ENCODE measurements around the gene DCD. TPM values are rescaled to one million over a fixed set of nuclear protein-coding genes. Genes with fewer than 3 reads are reported as not detected.
"Not testable (repeated sequence)": the region's sequence is repeated elsewhere in the genome, so short reads cannot be mapped to it uniquely, and the experiment has no call there.

The DCD gene, protein sequence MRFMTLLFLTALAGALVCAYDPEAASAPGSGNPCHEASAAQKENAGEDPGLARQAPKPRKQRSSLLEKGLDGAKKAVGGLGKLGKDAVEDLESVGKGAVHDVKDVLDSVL
- not detected for total RNA-seq

DNA sequence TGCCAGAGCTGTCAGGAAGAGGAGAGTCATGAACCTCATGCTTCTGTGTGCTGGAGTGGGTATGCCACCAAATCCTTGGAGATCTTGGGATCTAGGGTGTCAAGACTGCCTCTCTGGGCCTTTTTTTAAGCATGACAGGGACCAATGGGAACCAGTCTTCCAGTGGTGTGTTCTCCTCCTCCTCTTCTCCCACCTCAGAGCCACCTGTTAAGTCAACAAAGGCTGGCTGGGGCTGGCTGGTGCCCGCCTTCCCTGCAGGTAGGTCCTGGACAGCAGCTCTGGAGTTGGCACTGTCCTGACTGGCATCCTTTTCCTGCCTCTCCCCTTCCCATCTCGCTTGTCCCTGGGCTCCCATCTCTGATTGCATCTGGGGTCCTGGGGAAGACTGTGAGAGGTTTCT is at the start of gene DCD:
DCD (minus strand) TSS at position 101 of the 400 bp plus-strand sequence; CDS start at position 39, 62 bp downstream.
- ATAC-seq, result no peak
- H3K27me3 Mint-ChIP-seq (ENCODE audit: low read depth), result peaks cover 38% of the 10 kb centered on the region
- no peaks in the 10 kb centered on the region for H3K9me3 Mint-ChIP-seq
- DNase-seq, result no peak
- no peak within 1 kb of the TSS for H3K4me3 Mint-ChIP-seq
- no peaks in the 10 kb centered on the region for H3K4me1 Mint-ChIP-seq (ENCODE audit: low read depth)
- H3K36me3 Mint-ChIP-seq (ENCODE audit: insufficient read depth), result no peaks in the 10 kb centered on the region

DNA sequence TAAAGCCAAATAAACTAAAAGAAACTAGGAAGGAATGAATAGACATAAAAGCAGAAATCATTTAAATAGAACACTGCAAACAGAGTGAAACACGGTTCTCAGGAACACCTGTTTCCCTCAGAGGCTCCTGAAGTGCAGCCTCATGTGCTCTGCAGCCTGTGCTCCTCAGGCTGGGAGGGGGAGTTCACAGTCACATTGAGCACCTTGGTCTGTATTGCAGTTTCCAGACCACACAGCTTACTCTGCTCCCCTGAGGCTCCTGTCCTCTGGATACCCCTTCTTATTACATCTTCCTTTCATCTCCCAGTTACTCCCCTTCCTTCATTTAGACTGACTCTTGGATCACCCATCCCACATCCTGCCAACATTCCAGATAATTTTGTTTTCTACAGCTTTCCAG is 49.7 kb upstream of the DCD start:
- Mint-ChIP-seq H3K27me3 (ENCODE audit: low read depth) (peaks cover 23% of the 10 kb centered on the region), H3K36me3 (ENCODE audit: insufficient read depth) (no peaks in the 10 kb centered on the region)
- DNase-seq, result no peak

DNA sequence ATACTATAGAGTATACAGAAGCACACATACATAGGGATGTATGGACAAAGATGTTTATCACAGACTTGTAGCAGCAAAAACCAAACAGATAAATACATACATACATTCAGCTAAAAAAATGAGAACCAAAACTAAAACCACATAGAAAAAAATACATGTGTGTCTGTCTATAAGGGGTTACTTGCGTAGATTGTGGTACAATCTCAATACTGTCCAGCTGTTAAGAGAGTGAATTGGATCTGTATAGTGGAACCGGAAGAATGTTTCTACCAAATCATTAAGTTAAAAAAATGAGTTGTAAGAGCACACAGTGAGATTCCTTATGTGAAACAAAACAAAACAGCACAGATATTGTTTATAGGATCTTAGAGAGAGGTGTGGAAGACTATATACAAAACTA is 44.2 kb upstream of the DCD start:
- Mint-ChIP-seq H3K27me3 (ENCODE audit: low read depth) (peaks cover 52% of the 10 kb centered on the region), H3K4me1 (ENCODE audit: low read depth) (no peaks in the 10 kb centered on the region), H3K4me3 (no peak overlapping the region), H3K36me3 (ENCODE audit: insufficient read depth) (no peaks in the 10 kb centered on the region), H3K9me3 (peaks cover 2% of the 10 kb centered on the region)
- ATAC-seq (no peak), DNase-seq (no peak)

More for the DNA sequence above, 49.7 kb upstream of the DCD start:
- H3K4me1 Mint-ChIP-seq (ENCODE audit: low read depth), result no peaks in the 10 kb centered on the region
- H3K4me3 Mint-ChIP-seq, result no peak overlapping the region
- ATAC-seq, result no peak
- H3K9me3 Mint-ChIP-seq, result no peaks in the 10 kb centered on the region

GRCh38 chr12:54689984-54690383 is 41.8 kb upstream of the DCD start:
- ATAC-seq (no peak), DNase-seq (no peak)
- H3K9me3 Mint-ChIP-seq, result peaks cover 5% of the 10 kb centered on the region
- H3K4me1 Mint-ChIP-seq (ENCODE audit: low read depth), result no peaks in the 10 kb centered on the region
- H3K4me3 Mint-ChIP-seq, result no peak overlapping the region
- H3K36me3 Mint-ChIP-seq (ENCODE audit: insufficient read depth), result no peaks in the 10 kb centered on the region
- peaks cover 65% of the 10 kb centered on the region for H3K27me3 Mint-ChIP-seq (ENCODE audit: low read depth)

- Mint-ChIP-seq H3K4me1 (ENCODE audit: low read depth) (no peaks in the 10 kb centered on the region), H3K9me3 (peaks cover 5% of the 10 kb centered on the region), H3K4me3 (no peak overlapping the region), H3K27me3 (ENCODE audit: low read depth) (peaks cover 68% of the 10 kb centered on the region), H3K36me3 (ENCODE audit: insufficient read depth) (no peaks in the 10 kb centered on the region)
- DNase-seq, result no peak
- ATAC-seq, result no peak
Measured at GRCh38 chr12:54689034-54689372, 40.8 kb upstream of the DCD start.

DNA sequence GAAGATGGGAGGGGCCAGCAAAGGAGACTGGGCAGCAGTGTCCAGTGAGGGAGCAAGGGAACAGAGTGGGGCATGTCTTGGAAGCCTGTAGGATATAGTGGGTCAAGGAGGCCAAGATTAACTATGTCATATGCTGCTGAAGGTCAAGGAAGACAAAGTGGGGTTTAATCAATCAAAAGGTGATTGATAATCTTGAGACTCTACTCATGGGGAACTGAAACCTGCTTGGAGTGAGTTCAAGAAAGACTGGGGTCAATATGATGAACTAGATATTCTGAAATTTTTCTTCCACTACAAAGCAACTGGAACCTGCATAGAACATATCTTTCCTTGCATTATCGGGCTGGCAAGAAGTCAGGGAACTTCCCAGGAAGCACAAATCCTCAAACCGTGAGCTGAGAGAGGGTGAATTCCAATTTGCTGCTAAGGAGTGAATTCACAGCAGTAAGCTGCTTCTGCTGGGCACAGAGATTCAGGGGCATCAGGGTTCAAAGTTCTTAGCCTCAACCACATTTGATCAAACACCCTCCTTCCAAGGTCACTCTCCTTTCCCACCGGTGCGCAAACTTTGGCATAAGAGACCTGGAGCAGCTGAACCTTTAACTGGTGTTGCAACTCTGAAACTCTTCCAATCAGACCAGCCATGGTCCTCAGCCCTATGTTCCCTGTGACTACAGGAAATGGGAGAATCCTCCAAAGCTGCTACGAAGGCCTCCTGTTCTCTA is 40.3 kb upstream of the DCD start:
- Mint-ChIP-seq H3K27me3 (ENCODE audit: low read depth) (peaks cover 68% of the 10 kb centered on the region), H3K9me3 (peaks cover 5% of the 10 kb centered on the region), H3K36me3 (ENCODE audit: insufficient read depth) (no peaks in the 10 kb centered on the region), H3K4me3 (no peak overlapping the region), H3K4me1 (ENCODE audit: low read depth) (no peaks in the 10 kb centered on the region)
- no peak for DNase-seq
- ATAC-seq, result no peak

- peaks cover 73% of the 10 kb centered on the region for H3K27me3 Mint-ChIP-seq (ENCODE audit: low read depth)
- ATAC-seq (no peak), DNase-seq (no peak)
- no peaks in the 10 kb centered on the region for H3K36me3 Mint-ChIP-seq (ENCODE audit: insufficient read depth)
- peaks cover 5% of the 10 kb centered on the region for H3K9me3 Mint-ChIP-seq
- no peak overlapping the region for H3K4me3 Mint-ChIP-seq
- H3K4me1 Mint-ChIP-seq (ENCODE audit: low read depth), result no peaks in the 10 kb centered on the region
Measured at GRCh38 chr12:54684636-54685630, 36.8 kb upstream of the DCD start.

- DNase-seq (no peak), ATAC-seq (no peak)
- peaks cover 5% of the 10 kb centered on the region for H3K9me3 Mint-ChIP-seq
- no peak overlapping the region for H3K4me3 Mint-ChIP-seq
- no peaks in the 10 kb centered on the region for H3K4me1 Mint-ChIP-seq (ENCODE audit: low read depth)
- peaks cover 69% of the 10 kb centered on the region for H3K27me3 Mint-ChIP-seq (ENCODE audit: low read depth)
- H3K36me3 Mint-ChIP-seq (ENCODE audit: insufficient read depth), result no peaks in the 10 kb centered on the region
Measured at GRCh38 chr12:54683398-54683797, 35.2 kb upstream of the DCD start.

DNA sequence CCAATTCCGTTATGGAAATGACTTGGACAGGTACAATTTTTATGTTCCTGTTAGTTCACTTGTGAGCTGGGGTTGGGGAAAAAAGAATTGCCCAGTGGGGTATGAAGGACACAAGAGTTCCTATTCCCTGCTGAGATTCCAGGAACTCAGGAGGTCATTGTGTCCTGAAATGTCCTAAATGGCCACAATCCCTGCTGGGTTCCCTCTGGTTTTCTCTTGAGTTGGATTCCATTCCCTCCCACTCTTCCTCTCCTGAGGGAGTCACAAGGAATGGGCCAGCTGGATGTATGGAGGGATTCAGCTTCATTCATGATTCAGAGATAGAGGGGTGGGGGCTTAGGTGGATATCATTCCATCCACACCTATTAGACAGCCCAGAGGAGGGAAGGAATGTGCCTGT is 34.5 kb upstream of the DCD start:
- H3K27me3 Mint-ChIP-seq (ENCODE audit: low read depth), result peaks cover 69% of the 10 kb centered on the region
- H3K36me3 Mint-ChIP-seq (ENCODE audit: insufficient read depth), result no peaks in the 10 kb centered on the region
- H3K9me3 Mint-ChIP-seq, result peaks cover 5% of the 10 kb centered on the region
- ATAC-seq (no peak), DNase-seq (no peak)
- H3K4me3 Mint-ChIP-seq, result no peak overlapping the region
- no peaks in the 10 kb centered on the region for H3K4me1 Mint-ChIP-seq (ENCODE audit: low read depth)

- ATAC-seq (peak in 1 of 2 donors; percentile 43), DNase-seq (no peak)
- H3K4me3 Mint-ChIP-seq, result no peak overlapping the region
- H3K27me3 Mint-ChIP-seq (ENCODE audit: low read depth), result peaks cover 67% of the 10 kb centered on the region
- H3K9me3 Mint-ChIP-seq, result no peaks in the 10 kb centered on the region
- H3K36me3 Mint-ChIP-seq (ENCODE audit: insufficient read depth), result no peaks in the 10 kb centered on the region
- no peaks in the 10 kb centered on the region for H3K4me1 Mint-ChIP-seq (ENCODE audit: low read depth)
Measured at GRCh38 chr12:54680374-54680773, 32.2 kb upstream of the DCD start.

- no peaks in the 10 kb centered on the region for H3K9me3 Mint-ChIP-seq
Measured at GRCh38 chr12:54678131-54678530, 30.0 kb upstream of the DCD start.

GRCh38 chr12:54667945-54668344 is 19.8 kb upstream of the DCD start:
- Mint-ChIP-seq H3K9me3 (no peaks in the 10 kb centered on the region), H3K36me3 (ENCODE audit: insufficient read depth) (no peaks in the 10 kb centered on the region), H3K4me1 (ENCODE audit: low read depth) (no peaks in the 10 kb centered on the region), H3K4me3 (no peak overlapping the region), H3K27me3 (ENCODE audit: low read depth) (peaks cover 28% of the 10 kb centered on the region)
- ATAC-seq (no peak), DNase-seq (no peak)

More at GRCh38 chr12:54678131-54678530, 30.0 kb upstream of the DCD start:
- ATAC-seq (no peak), DNase-seq (no peak)
- H3K4me3 Mint-ChIP-seq, result no peak overlapping the region
- H3K36me3 Mint-ChIP-seq (ENCODE audit: insufficient read depth), result no peaks in the 10 kb centered on the region
- no peaks in the 10 kb centered on the region for H3K4me1 Mint-ChIP-seq (ENCODE audit: low read depth)
- H3K27me3 Mint-ChIP-seq (ENCODE audit: low read depth), result peaks cover 47% of the 10 kb centered on the region

GRCh38 chr12:54666008-54666407 is 17.8 kb upstream of the DCD start:
- Mint-ChIP-seq H3K27me3 (ENCODE audit: low read depth) (peaks cover 29% of the 10 kb centered on the region), H3K4me1 (ENCODE audit: low read depth) (no peaks in the 10 kb centered on the region), H3K9me3 (no peaks in the 10 kb centered on the region), H3K36me3 (ENCODE audit: insufficient read depth) (no peaks in the 10 kb centered on the region), H3K4me3 (no peak overlapping the region)
- DNase-seq (no peak), ATAC-seq (no peak)

DNA sequence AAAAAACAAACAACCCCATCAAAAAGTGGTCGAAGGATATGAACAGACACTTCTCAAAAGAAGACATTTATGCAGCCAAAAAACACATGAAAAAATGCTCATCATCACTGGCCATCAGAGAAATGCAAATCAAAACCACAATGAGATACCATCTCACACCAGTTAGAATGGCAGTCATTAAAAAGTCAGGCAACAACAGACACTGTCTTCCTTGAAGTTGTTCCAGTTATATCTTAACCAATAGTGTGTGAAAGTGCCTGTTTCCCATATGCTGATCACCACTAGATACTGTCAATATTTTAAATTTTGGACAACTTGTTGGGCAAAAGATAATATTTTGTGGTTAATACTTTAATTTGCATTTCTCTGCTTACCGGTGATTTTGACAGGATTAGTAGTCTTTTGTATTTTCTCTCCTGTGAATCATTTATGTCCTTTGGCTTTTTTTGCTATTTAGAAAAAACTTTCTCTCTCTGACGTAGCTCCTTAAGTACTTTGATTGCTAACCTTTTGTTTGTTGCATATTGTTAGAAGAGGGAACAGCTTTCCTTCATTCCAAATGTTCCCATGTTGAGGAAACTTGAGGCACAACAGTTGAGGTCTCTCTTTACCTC is 17.0 kb upstream of the DCD start:
- DNase-seq; H3K4me1 Mint-ChIP-seq (ENCODE audit: low read depth); H3K36me3 Mint-ChIP-seq (ENCODE audit: insufficient read depth): not testable (repeated sequence)

More for the DNA sequence above, 17.0 kb upstream of the DCD start:
- peaks cover 25% of the 10 kb centered on the region for H3K27me3 Mint-ChIP-seq (ENCODE audit: low read depth)
- not testable (repeated sequence) for H3K4me3 Mint-ChIP-seq, ATAC-seq, H3K9me3 Mint-ChIP-seq

Measured in activated T-cell treated with anti-CD3 and anti-CD28 coated beads, Interleukin-2, amount 50 U/mL, for 4 hours (primary cell).